ENCODE data around the gene MED22.
A peak's percentile ranks its signal among the peaks of the same experiment; 100 is the strongest.
"Not testable (repeated sequence)": the region's sequence is repeated elsewhere in the genome, so short reads cannot be mapped to it uniquely, and the experiment has no call there.

Gene MED22

GRCh38 chr9:133347985-133348717, at the start of gene MED22, which contains the start of gene RPL7A:
TSS of gene MED22 (minus strand) at chr9:133348131. CDS start at chr9:133346662, 1,469 bp downstream.
TSS of gene RPL7A (plus strand) at chr9:133348218. CDS start at chr9:133348244, 26 bp downstream.
- DNase-seq: peak; percentile 97

- DNase-seq: no peak
Measured at GRCh38 chr9:133397370-133397769, 49.4 kb upstream of the MED22 start.

- peak; percentile 39 for DNase-seq
Measured at GRCh38 chr9:133396952-133397351, 49.0 kb upstream of the MED22 start.

- no peak for DNase-seq
Measured at GRCh38 chr9:133394687-133395271, 46.8 kb upstream of the MED22 start.

GRCh38 chr9:133393399-133393798, 45.5 kb upstream of the MED22 start:
- no peak for DNase-seq

GRCh38 chr9:133392308-133392707, 44.4 kb upstream of the MED22 start:
- DNase-seq: not testable (repeated sequence)

GRCh38 chr9:133391449-133391848, 43.5 kb upstream of the MED22 start:
- DNase-seq: not testable (repeated sequence)

- DNase-seq: no peak
Measured at GRCh38 chr9:133390713-133391112, 42.8 kb upstream of the MED22 start.

GRCh38 chr9:133389562-133389961, 41.6 kb upstream of the MED22 start:
- DNase-seq: no peak

- DNase-seq: no peak
Measured at GRCh38 chr9:133389025-133389557, 41.2 kb upstream of the MED22 start.

GRCh38 chr9:133387680-133388079, 39.7 kb upstream of the MED22 start:
- DNase-seq: no peak

- DNase-seq: no peak
Measured at GRCh38 chr9:133386338-133386737, 38.4 kb upstream of the MED22 start.

GRCh38 chr9:133385452-133385851, 37.5 kb upstream of the MED22 start:
- no peak for DNase-seq

GRCh38 chr9:133384736-133385321, 36.9 kb upstream of the MED22 start:
- no peak for DNase-seq

GRCh38 chr9:133383438-133383837, 35.5 kb upstream of the MED22 start:
- DNase-seq: no peak

- DNase-seq: no peak
Measured at GRCh38 chr9:133382507-133383141, 34.7 kb upstream of the MED22 start.

GRCh38 chr9:133380734-133381133, 32.8 kb upstream of the MED22 start:
- DNase-seq: no peak

- DNase-seq: no peak
Measured at GRCh38 chr9:133379153-133380086, 31.5 kb upstream of the MED22 start.

- DNase-seq: no peak
Measured at GRCh38 chr9:133378408-133378962, 30.6 kb upstream of the MED22 start.

- DNase-seq: no peak
Measured at GRCh38 chr9:133377721-133378216, 29.8 kb upstream of the MED22 start.

GRCh38 chr9:133377280-133377679, 29.3 kb upstream of the MED22 start:
- not testable (repeated sequence) for DNase-seq
